HepG2 (cell line): ENCODE data around the gene BICRAL. TPM values are rescaled to one million over a fixed set of nuclear protein-coding genes. Genes with fewer than 3 reads are reported as not detected.
A peak's percentile ranks its signal among the peaks of the same experiment; 100 is the strongest.

Experiments
- AGO1 ChIP-seq: fragments of 200-400 bp; formaldehyde crosslinking; IDR thresholded peaks from 2 replicates; pipeline ENCODE4 v1.6.1; 2017; ENCODE audit warnings: mild to moderate bottlenecking, low read depth, low read length, moderate library complexity; ENCODE audit not compliant: poor library complexity, severe bottlenecking
- CCAR2 ChIP-seq: fragments of 200-400 bp; formaldehyde crosslinking; optimal IDR thresholded peaks from 2 replicates; pipeline ENCODE3; 2018; ENCODE audit warnings: low read depth, mild to moderate bottlenecking, low read length, moderate library complexity
- EEA1 ChIP-seq: sonication (generic); formaldehyde crosslinking; IDR thresholded peaks from 2 replicates; pipeline ENCODE4 v1.5.1; 2020; ENCODE audit warnings: mild to moderate bottlenecking, missing genetic modification reagents, borderline replicate concordance
- GFI1 ChIP-seq: sonication (generic); formaldehyde crosslinking; IDR thresholded peaks from 2 replicates; pipeline ENCODE4 v1.5.0; 2020; ENCODE audit warnings: missing genetic modification reagents, mild to moderate bottlenecking, borderline replicate concordance
- HNF4A ChIP-seq: sonication (generic); formaldehyde crosslinking; IDR thresholded peaks from 2 replicates; pipeline ENCODE4 v1.4.0; 2020; ENCODE audit warnings: missing genetic modification reagents
- HNRNPL ChIP-seq: fragments of 200-400 bp; formaldehyde crosslinking; IDR thresholded peaks from 2 replicates; pipeline ENCODE4 v1.6.1; 2017; ENCODE audit warnings: mild to moderate bottlenecking, low read depth, low read length
- KDM2A ChIP-seq: sonication (generic); formaldehyde crosslinking; IDR thresholded peaks from 2 replicates; pipeline ENCODE4 v1.4.0; 2020; ENCODE audit warnings: low read depth, missing genetic modification reagents, borderline replicate concordance
- MXD3 ChIP-seq: IDR thresholded peaks from 2 replicates; pipeline ENCODE4 v1.6.1; 2016; ENCODE audit warnings: mild to moderate bottlenecking, missing biosample characterization, missing genetic modification reagents
- PHF5A ChIP-seq: IDR thresholded peaks from one replicate; pipeline ENCODE4 v1.6.1; 2018; ENCODE audit warnings: low read depth, missing genetic modification reagents; ENCODE audit not compliant: unreplicated experiment
- PTBP1 ChIP-seq: fragments of 200-400 bp; formaldehyde crosslinking; IDR thresholded peaks from 2 replicates; pipeline ENCODE4 v1.6.1; 2018; ENCODE audit warnings: low read length, low read depth; ENCODE audit not compliant: poor library complexity, severe bottlenecking
- SKIL ChIP-seq: sonication (generic); formaldehyde crosslinking; IDR thresholded peaks from 2 replicates; pipeline ENCODE4 v1.8.0; 2022; ENCODE audit warnings: missing genetic modification reagents, mild to moderate bottlenecking, moderate library complexity, borderline replicate concordance
- SMAD1 ChIP-seq: sonication (generic); formaldehyde crosslinking; IDR thresholded peaks from 2 replicates; pipeline ENCODE4 v1.4.0; 2020; ENCODE audit warnings: missing genetic modification reagents, low read depth, mild to moderate bottlenecking, borderline replicate concordance
- TBP ChIP-seq: sonication (generic); formaldehyde crosslinking; IDR thresholded peaks from 2 replicates; pipeline ENCODE4 v1.5.0; 2020; ENCODE audit warnings: missing genetic modification reagents
- ZFP36 ChIP-seq: fragments of 150-350 bp; IDR thresholded peaks from 2 replicates; pipeline ENCODE4 v1.6.1; 2018; ENCODE audit warnings: borderline replicate concordance, low read length, low read depth; ENCODE audit not compliant: partially characterized antibody
- ZNF326 ChIP-seq: sonication (generic); formaldehyde crosslinking; IDR thresholded peaks from 2 replicates; pipeline ENCODE4 v1.4.0; 2020; ENCODE audit warnings: missing genetic modification reagents, borderline replicate concordance
- ZNF562 ChIP-seq: sonication (generic); formaldehyde crosslinking; IDR thresholded peaks from 2 replicates; pipeline ENCODE4 v1.8.0; 2022; ENCODE audit warnings: missing genetic modification reagents, borderline replicate concordance
- ZNF672 ChIP-seq: sonication (generic); formaldehyde crosslinking; IDR thresholded peaks from 2 replicates; pipeline ENCODE4 v1.8.1; 2022; ENCODE audit warnings: missing genetic modification reagents
- ZNF768 ChIP-seq: sonication (generic); formaldehyde crosslinking; IDR thresholded peaks from 2 replicates; pipeline ENCODE4 v1.4.0; 2020; ENCODE audit warnings: missing genetic modification reagents
- polyA plus RNA-seq, 8 experiments: library from polyadenylated mRNA; depleted of rRNA in 3 of 8; stranded (reverse) in 7 of 8; unstranded in 1 of 8; fragments of >200 nt; fragmentation: Illumina TruSeq in 4 of 8; extraction: Trizol in 4 of 8; gene quantifications; 2 replicates each; pipeline versions ENCODE4 v1.2.1 to v1.2.3, GENCODE V29; 2011 to 2016; ENCODE audit warnings: low read depth in 4 of 8, missing spikeins in 1 of 8, mixed read lengths in 1 of 8; ENCODE audit not compliant: insufficient read depth in 1 of 8
- total RNA-seq, 5 experiments: library from RNA; depleted of rRNA; stranded (reverse); fragments of >200 nt; fragmentation: Illumina TruSeq; extraction: Trizol; gene quantifications; 2 replicates each; pipeline ENCODE4 v1.2.3, GENCODE V29; 2016; ENCODE audit warnings: low read depth in 1 of 5
- TF ChIP-seq, protein P1 (sequence below): sonication (generic); formaldehyde crosslinking; IDR thresholded peaks from 2 replicates; pipeline ENCODE4 v1.4.0; 2020; ENCODE audit warnings: missing genetic modification reagents

BICRAL gene
- total and polyA plus RNA-seq, 2 of the 13 experiments (the other 11 are each of a cell fraction or from before 2014, with no cell fraction given) = 5.0 to 13.5 TPM

- 0 out of 2 replicates have a peak, but pooled peaks have one; percentile 22 for TF ChIP-seq ZNF562 (CRISPR knock-in tag)
- peak; percentile 100 for TF ChIP-seq KDM2A (CRISPR knock-in tag)
- peak; percentile 25; the same call in 1 of the 2 replicates for TF ChIP-seq SKIL
- peak; percentile 67; the same call in 1 of the 2 replicates for TF ChIP-seq ZNF672 (CRISPR knock-in tag)
- TF ChIP-seq, protein P1, sequence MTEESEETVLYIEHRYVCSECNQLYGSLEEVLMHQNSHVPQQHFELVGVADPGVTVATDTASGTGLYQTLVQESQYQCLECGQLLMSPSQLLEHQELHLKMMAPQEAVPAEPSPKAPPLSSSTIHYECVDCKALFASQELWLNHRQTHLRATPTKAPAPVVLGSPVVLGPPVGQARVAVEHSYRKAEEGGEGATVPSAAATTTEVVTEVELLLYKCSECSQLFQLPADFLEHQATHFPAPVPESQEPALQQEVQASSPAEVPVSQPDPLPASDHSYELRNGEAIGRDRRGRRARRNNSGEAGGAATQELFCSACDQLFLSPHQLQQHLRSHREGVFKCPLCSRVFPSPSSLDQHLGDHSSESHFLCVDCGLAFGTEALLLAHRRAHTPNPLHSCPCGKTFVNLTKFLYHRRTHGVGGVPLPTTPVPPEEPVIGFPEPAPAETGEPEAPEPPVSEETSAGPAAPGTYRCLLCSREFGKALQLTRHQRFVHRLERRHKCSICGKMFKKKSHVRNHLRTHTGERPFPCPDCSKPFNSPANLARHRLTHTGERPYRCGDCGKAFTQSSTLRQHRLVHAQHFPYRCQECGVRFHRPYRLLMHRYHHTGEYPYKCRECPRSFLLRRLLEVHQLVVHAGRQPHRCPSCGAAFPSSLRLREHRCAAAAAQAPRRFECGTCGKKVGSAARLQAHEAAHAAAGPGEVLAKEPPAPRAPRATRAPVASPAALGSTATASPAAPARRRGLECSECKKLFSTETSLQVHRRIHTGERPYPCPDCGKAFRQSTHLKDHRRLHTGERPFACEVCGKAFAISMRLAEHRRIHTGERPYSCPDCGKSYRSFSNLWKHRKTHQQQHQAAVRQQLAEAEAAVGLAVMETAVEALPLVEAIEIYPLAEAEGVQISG (CRISPR knock-in tag) = peak; percentile 97
- TF ChIP-seq MXD3 (CRISPR knock-in tag) = peak; percentile 92; the same call in 1 of the 2 replicates
- peak; percentile 99 for TF ChIP-seq SMAD1 (CRISPR knock-in tag)
- peak; percentile 19 for TF ChIP-seq PHF5A (CRISPR knock-in tag)
- no peak for TF ChIP-seq EEA1 (CRISPR knock-in tag)
- TF ChIP-seq AGO1 = peak; percentile 99
- TF ChIP-seq CCAR2 = no peak
- no peak for TF ChIP-seq TBP
- TF ChIP-seq PTBP1 = peak; percentile 30
- TF ChIP-seq HNF4A (CRISPR knock-in tag) = no peak; the same call in 1 of the 2 replicates
- TF ChIP-seq HNRNPL = no peak; the same call in 1 of the 2 replicates
- peak; percentile 79; the same call in 1 of the 2 replicates for TF ChIP-seq ZNF326
- peak; percentile 83 for TF ChIP-seq GFI1 (CRISPR knock-in tag)
- no peak for TF ChIP-seq ZFP36
- TF ChIP-seq ZNF768 (CRISPR knock-in tag) = peak; percentile 89
Measured at GRCh38 chr6:42890311-42891198, 108.7 kb downstream of the BICRAL start (continued).
